Omental fat pad (tissue), 4 donors: Measurements from ENCODE around the gene SEC11A. TPM values are rescaled to one million over a fixed set of nuclear protein-coding genes. Genes with fewer than 3 reads are reported as not detected.

Experiments
- ATAC-seq: fragments of 150-250 bp; one replicate; pipeline ENCODE4 v1.9.1; 2016; ENCODE audit warnings: mild to moderate bottlenecking, moderate library complexity; ENCODE audit not compliant: low FRiP score
- DNase-seq: peaks from one replicate; pipeline ENCODE4 v3.0.0-alpha.2; 2019; ENCODE audit warnings: low spot score
- total RNA-seq, 4 donors: library from RNA; depleted of rRNA; stranded (reverse); fragments of >200 nt; gene quantifications; one replicate each; pipeline ENCODE4 v1.1.0, GENCODE V29; 2016
- TF ChIP-seq, protein P1 (sequence below), 3 donors: fragments of 450-650 bp; IDR thresholded peaks; one replicate each; pipeline ENCODE4 v1.5.1; 2016 to 2017; ENCODE audit warnings: antibody characterized with exemption in 3 of 3, mild to moderate bottlenecking in 3 of 3, moderate library complexity in 2 of 3

The SEC11A gene
- total RNA-seq, 4 donors from 2014 or later = 131 to 191 (median 149) TPM

DNA sequence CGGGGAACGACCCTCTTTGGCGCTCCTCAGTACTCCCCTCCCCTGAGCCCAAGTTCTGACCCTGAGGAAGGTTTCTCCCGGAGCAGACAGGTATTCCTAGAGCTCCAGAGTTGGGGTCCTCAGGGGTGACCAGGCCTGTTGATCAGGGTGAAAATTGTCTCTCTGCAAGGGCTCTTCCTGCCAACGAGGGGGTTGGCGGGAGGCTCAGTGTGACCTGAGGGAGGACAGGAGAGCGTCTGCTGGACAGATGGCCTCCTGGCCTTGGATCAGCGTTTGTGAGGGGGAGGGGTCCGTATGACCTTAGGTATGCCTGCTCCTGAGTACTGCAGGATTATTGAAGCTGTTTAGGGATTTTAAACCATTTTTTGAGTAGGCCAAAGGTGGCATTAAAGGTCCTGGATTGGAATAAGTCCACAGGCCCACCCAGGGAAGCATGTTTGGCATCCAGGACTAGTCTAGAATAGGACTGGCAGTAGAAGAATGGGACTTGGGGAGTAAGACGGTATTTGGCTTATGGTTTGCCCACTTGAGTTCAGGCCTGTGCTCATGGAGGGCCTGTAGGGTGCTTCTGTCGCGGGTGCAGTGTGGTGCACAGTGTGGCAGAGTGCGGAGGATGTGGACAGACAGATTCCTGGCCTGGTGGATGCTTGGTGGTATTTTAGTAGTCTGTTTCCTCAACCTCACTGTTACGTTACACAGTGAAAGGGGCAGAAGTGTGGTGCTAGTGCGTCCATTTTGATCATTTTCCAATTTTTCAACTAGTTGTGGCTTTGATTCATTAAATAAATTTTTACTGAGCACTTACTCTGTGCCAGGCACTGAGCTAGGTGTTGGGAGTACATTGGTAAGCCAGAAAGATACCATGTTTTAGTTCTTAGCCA, 33.4 kb upstream of the SEC11A start:
- DNase-seq (no peak), ATAC-seq (no peak)
- TF ChIP-seq, protein P1, sequence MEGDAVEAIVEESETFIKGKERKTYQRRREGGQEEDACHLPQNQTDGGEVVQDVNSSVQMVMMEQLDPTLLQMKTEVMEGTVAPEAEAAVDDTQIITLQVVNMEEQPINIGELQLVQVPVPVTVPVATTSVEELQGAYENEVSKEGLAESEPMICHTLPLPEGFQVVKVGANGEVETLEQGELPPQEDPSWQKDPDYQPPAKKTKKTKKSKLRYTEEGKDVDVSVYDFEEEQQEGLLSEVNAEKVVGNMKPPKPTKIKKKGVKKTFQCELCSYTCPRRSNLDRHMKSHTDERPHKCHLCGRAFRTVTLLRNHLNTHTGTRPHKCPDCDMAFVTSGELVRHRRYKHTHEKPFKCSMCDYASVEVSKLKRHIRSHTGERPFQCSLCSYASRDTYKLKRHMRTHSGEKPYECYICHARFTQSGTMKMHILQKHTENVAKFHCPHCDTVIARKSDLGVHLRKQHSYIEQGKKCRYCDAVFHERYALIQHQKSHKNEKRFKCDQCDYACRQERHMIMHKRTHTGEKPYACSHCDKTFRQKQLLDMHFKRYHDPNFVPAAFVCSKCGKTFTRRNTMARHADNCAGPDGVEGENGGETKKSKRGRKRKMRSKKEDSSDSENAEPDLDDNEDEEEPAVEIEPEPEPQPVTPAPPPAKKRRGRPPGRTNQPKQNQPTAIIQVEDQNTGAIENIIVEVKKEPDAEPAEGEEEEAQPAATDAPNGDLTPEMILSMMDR (IDR thresholded peaks at IDR 0.05) = no peak

DNA sequence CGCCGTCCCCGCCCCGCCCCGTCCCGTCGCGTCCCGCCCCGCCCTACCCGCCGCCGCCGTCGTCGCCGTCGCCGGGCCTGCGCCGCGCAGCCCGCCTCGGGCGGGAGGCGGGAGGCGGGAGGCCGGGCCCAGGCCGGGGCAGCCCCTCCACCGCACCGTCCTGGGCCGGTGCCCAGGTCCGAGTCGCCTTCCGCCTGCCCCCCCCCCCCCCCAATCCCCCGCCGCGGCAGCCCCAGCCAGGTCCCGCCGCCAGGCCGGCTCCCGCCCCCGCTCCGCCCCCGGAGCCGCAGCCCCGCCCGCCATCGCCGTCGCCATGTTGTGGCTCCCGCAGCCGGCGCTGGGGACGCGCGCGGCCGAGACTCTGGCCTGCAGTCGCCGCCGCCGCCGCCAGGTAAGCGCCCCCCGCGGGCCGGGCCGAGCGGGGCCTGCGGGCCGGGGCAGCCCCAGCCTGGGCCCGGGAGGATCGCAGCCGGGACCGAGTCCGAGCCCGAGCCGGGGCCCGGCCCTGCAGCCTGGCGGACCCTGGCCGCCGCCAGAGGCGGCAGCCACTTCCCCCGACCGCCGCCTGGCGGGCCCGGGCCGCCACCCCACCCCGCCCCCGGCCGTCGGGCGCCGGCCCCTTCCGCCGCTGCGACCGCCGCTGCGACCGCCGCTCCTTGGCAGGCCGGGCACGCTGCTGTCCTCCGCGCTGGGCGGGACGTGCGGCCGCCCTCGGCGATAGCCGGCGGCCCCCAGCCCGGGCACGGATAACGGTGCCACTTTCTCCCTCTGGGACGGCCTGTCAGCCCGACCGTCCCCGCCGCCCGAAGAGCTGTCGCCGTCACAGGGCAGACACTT, 32.6 kb upstream of the SEC11A start, which contains the start of gene ZNF592:
Gene ZNF592 (plus strand): TSS at position 319 of the 837 bp plus-strand sequence. CDS start 34,084 bp downstream, outside the sequence.
- TF ChIP-seq, protein P1 (IDR thresholded peaks at IDR 0.05) = no peak
- ATAC-seq (peak; percentile 81), DNase-seq (no peak)

DNA sequence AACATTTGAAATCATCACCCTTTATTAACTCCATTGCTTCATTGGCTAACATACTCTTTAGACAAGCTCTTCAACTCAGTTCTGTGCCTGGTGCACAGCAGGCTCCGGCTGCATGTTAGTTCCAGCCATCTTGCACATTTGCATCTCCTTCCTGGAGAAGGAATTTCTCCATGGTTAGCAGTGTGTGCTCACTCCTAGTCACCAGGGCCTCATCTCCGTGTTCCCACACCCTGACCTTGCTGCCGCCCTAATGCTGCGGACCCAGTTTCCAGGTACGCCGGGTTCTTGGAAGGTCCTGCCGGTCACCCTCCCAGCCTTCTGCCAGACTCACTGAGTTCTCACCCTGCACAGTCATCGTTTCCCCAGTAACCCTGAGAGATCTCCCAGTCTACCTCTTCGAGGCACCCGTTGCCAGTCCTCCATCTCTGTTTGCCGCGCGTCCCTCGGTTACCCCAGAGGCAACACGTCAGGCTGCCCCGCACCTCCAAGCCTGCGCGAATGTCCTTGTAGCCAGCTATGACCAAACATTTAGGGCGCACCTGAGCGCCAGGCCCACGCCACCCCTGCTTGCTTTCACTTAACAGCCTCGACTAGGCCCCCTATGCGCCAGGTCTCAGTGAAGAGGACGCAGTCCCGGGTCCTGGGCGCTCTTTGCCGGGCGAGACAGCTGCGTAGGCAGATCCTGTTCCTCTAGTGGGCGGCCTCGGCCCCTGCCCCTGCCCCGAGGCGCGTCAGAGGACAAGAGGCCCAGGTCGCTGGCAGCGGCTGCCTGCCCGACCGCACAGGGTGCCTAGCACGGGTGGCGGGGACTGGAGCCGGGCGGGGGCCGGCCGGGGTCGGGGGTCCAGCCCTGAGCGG, 31.7 kb upstream of the SEC11A start:
- ATAC-seq (peak; percentile 65), DNase-seq (peak; percentile 45)
- TF ChIP-seq, protein P1 (IDR thresholded peaks at IDR 0.05) = no peak

- ATAC-seq (no peak), DNase-seq (no peak)
- TF ChIP-seq, protein P1 (IDR thresholded peaks at IDR 0.05) = no peak
Measured at GRCh38 chr15:84741121-84741520, 25.2 kb upstream of the SEC11A start.

DNA sequence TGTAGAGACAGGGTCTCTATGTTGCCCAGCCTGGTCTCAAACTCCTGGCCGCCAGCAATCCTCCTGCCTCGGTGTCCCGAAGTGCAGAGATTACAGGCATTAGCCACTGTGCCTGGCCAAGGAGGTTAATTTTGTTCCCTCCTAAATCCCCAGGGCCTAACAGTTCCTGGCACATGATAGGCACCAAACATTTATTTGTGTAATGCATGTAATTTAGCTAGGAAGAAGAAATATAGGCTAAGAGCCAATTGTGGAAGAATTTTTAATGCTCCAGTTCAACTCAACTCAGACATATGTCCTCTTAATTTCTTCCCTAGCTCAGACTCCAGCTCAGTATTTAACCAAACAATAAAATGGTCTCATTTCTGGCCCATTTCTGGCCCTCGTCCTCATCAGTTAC, 24.8 kb upstream of the SEC11A start:
- DNase-seq = no peak
- ATAC-seq = no peak
- TF ChIP-seq, protein P1 (IDR thresholded peaks at IDR 0.05) = no peak

DNA sequence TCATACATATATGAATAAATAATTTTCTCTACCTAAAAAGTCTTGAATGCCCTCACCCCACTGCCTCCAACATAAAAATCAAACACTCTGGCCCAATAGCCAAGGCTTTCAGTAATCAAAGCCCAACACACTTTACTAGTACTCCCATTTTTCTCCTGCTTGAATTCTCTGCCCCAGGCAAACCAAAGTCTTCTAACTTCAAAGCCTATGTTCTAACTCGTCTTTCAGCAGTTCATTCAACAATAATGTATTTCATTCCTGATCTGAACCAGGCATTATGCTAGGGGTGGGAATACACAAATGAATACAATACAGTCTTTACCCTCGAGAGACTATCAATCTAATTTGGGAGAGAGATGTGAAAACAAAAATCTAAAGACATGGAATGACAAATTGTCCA, 21.1 kb upstream of the SEC11A start:
- DNase-seq (no peak), ATAC-seq (no peak)
- TF ChIP-seq, protein P1 (IDR thresholded peaks at IDR 0.05) = no peak
